Bronchial epithelial cell (primary cell): ENCODE results near the gene LYPD3. TPM values are rescaled to one million over a fixed set of nuclear protein-coding genes. Genes with fewer than 3 reads are reported as not detected.

ENCODE experiments used
- DNase-seq: peaks from one replicate; pipeline ENCODE4 v3.0.0-alpha.2; 2010; ENCODE audit warnings: low read depth
- FAIRE-seq: peaks from 2 replicates; lab custom pipeline; 2011; peaks lifted over from hg19 to GRCh38; lab: Jason Lieb, UNC
- H3K27me3 ChIP-seq: 2 replicates; pipeline ENCODE4 v1.5.1; 2011; ENCODE audit warnings: low read length; ENCODE audit not compliant: control insufficient read depth, insufficient read depth
- H3K36me3 ChIP-seq: 2 replicates; pipeline ENCODE4 v1.5.1; 2011; ENCODE audit warnings: low read length; ENCODE audit not compliant: control insufficient read depth, insufficient read depth
- H3K4me3 ChIP-seq: 2 replicates; pipeline ENCODE4 v1.5.1; 2011; ENCODE audit warnings: mild to moderate bottlenecking, low read depth, low read length, control low read depth
- total RNA-seq: library from RNA; depleted of rRNA; stranded (reverse); fragments of >200 nt; gene quantifications from 2 replicates; pipeline ENCODE4 v1.2.1, GENCODE V29; 2014
- TF ChIP-seq, protein P1 (sequence below): IDR thresholded peaks from 2 replicates; pipeline ENCODE4 v1.5.1; 2011; ENCODE audit warnings: mild to moderate bottlenecking, moderate library complexity, low read length, control low read depth, inconsistent platforms; ENCODE audit not compliant: insufficient read depth, severe bottlenecking

The LYPD3 gene
- total RNA-seq, 1 donor from 2014 or later, result 6.6 TPM

DNA sequence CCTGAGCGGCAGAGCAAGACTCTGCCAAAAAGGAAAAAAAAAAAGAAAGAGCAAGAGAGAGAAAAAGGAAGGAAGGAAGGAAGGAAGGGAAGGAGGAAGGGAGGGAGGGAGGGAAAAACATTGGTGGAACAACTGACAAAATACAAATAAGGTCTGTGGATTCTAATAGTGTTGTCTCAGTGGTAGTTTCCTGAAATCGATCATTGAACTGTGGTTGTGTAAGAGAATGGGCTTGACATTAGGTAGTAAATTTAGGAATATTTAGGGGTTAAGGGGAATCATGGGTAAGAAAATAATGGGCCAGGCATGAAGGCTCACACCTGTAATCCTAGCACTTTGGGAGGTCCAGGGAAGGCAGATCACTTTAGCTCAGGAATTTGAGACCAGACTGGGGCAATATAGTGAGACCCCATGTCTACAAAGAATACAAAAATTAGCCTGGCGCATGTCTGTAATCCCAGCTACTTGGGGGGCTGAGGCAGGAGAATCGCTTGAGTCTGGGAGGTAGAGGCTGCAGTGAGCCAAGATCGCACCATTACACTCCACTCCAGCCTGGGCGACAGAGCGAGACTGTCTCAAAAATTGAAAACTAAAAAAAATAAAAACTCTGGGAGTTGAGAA lies 24.7 kb upstream of the LYPD3 start:
- TF ChIP-seq, protein P1, sequence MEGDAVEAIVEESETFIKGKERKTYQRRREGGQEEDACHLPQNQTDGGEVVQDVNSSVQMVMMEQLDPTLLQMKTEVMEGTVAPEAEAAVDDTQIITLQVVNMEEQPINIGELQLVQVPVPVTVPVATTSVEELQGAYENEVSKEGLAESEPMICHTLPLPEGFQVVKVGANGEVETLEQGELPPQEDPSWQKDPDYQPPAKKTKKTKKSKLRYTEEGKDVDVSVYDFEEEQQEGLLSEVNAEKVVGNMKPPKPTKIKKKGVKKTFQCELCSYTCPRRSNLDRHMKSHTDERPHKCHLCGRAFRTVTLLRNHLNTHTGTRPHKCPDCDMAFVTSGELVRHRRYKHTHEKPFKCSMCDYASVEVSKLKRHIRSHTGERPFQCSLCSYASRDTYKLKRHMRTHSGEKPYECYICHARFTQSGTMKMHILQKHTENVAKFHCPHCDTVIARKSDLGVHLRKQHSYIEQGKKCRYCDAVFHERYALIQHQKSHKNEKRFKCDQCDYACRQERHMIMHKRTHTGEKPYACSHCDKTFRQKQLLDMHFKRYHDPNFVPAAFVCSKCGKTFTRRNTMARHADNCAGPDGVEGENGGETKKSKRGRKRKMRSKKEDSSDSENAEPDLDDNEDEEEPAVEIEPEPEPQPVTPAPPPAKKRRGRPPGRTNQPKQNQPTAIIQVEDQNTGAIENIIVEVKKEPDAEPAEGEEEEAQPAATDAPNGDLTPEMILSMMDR, result no peak
- Histone ChIP-seq H3K36me3 (peaks cover 12% of the 10 kb centered on the region), H3K4me3 (no peak overlapping the region), H3K27me3 (no peaks in the 10 kb centered on the region)
- no peak for FAIRE-seq
- no peak for DNase-seq

DNA sequence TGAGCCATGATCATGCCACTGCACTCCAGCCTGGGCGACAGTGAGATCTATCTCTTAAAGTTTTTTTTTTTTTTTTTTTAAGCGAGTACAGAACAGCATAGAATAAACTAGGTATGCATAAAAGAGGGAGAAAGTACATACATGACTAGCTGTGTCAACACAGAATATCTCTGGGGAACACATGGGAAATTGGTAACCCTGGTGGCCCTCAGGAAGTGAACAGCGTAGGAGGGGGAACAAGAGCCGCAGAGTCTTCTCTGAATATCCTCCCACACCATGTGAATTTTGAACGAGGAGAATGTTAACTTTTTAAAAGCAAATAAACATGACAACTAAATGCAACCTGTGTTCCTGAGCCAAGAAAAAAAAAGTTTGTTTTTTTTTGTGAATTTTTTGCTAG lies 23.9 kb upstream of the LYPD3 start:
- FAIRE-seq, result no peak
- TF ChIP-seq, protein P1, result no peak

DNA sequence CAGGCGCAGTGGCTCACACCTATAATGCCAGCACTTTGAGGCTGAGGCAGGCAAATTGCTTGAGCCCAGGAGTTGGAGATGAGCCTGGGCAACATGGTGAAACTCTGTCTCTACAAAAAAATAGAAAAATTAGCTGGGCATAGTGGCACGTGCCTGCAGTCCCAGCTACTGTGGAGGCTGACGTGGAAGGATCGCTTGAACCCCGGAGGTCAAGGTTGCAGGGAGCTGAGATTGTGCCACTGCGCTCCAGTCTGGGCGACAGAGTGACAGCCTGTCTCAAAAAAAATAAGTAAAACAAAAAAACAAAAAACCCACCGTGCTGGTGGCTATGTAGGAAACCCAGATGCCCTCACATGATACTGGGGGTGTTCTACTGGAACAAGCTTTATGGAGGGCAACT lies 22.8 kb upstream of the LYPD3 start:
- Histone ChIP-seq H3K36me3 (peaks cover 5% of the 10 kb centered on the region), H3K27me3 (no peaks in the 10 kb centered on the region), H3K4me3 (no peak overlapping the region)
- FAIRE-seq (no peak), DNase-seq (no peak)
- TF ChIP-seq, protein P1, result no peak

More for the DNA sequence above, 23.9 kb upstream of the LYPD3 start:
- H3K36me3 ChIP-seq, result peaks cover 7% of the 10 kb centered on the region
- no peak for DNase-seq
- H3K4me3 ChIP-seq, result no peak overlapping the region
- no peaks in the 10 kb centered on the region for H3K27me3 ChIP-seq

DNA sequence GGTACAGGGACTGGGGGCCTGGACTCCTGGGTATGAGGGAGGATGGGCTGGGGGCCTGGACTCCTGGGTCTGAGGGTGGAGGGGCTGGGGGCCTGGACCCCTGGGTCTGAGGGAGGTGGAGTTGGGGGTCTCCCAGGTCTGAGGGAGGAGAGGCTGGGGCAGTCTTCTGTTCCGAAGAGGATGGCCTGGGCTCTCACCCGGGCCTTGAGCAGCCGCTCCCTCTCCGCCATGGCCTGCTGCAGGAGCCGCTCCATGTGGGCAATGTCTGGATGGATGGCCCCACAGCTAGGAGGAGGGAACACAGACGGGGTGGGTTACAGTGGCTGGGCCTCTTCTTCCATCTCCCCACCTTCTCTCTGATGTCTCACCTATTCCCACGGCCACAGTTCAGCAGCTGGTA lies 21.0 kb upstream of the LYPD3 start:
- peaks cover 6% of the 10 kb centered on the region for H3K36me3 ChIP-seq
- FAIRE-seq (no peak), DNase-seq (no peak)
- H3K4me3 ChIP-seq, result no peak overlapping the region
- no peaks in the 10 kb centered on the region for H3K27me3 ChIP-seq
- TF ChIP-seq, protein P1, result no peak

DNA sequence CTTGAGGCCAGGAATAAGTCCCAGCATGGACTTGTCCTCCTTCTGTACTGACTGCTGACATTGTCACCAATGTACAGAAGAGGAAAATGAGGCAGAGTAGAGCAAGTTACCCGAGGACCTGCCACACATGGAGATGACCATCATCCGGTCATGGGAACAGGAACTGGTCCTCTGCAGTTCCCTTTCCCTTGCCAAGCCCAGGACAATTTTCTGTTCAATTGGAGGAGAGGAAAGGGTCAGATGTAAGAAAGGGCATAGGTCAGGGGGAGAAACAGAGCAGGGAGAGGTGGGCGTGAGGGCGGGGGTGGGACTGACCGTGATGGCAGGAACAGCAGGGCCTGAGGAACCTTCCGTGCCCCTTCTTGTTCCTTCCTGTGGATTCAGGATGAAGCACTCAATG lies 20.5 kb upstream of the LYPD3 start:
- DNase-seq (no peak), FAIRE-seq (no peak)
- Histone ChIP-seq H3K4me3 (no peak overlapping the region), H3K36me3 (peaks cover 6% of the 10 kb centered on the region), H3K27me3 (no peaks in the 10 kb centered on the region)
- TF ChIP-seq, protein P1, result no peak

DNA sequence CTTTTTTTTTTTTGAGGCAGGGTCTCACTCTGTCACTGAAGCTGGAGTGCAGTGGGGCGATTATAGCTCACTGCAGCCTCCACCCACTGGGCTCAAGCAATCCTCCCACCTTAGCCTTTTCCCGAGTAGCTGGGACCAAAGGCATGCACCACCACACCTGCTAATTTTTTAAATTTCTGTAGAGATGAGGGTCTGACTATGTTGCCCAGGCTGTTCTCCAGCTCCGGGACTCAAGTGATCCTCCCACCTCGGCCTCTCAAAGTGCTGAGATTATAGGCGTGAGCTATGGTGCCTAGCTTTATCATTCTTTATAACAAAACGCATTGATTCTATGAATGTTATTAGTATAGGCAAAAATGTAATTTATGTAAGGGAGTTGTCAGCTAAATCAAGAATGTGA lies 17.9 kb upstream of the LYPD3 start:
- Histone ChIP-seq H3K36me3 (peaks cover 8% of the 10 kb centered on the region), H3K4me3 (no peak overlapping the region), H3K27me3 (no peaks in the 10 kb centered on the region)
- TF ChIP-seq, protein P1, result no peak
- DNase-seq (no peak), FAIRE-seq (no peak)
